ENCODE measurements around the gene CECR2.

The CECR2 gene

DNA sequence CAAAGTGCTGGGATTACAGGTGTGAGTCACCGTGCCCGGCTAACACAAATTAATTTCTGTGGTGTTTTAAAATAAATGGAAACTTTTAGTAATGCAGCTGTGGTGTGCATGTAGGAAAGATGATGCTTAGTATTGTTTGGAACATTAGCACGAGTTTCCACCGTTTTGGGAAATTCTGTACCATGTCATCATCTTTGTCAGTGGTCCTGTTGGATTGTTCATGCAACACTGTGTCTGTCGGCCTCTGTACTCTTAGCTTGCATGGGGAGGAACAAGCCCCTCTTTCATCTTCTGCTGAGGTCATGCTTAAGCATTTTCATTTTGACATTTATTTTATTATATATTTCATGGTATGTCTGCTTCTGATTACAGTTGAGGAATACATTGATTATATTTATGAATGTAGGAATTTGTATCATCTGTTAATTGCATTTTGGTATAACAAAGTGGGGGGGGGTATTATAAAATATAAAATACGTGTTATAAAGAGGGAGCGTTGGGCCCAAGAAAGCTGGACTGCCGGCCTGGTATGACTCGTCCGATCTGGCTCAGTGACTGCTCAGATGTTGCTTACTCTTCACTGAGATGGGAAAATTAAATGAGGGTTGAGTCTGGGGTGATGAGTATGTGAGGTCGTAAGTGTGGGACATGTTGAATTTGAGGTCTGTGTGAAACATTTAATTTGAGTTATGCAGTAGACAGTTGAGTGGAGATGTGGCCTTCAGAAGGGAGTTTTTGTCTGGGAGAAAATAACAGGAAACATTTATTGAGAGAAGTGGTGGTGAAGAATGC lies 28.7 kb downstream of the CECR2 start:
- no peak overlapping the region for H3K4me3 ChIP-seq (ENCODE audit: low read length in 2 of 2)
- no peaks in the 10 kb centered on the region for H3K4me1 ChIP-seq (ENCODE audit: control insufficient read depth in 2 of 2, insufficient read depth in 2 of 2, low read length in 2 of 2)
- no peak overlapping the region for H3K9ac ChIP-seq (ENCODE audit: low read depth in 1 of 2, low read length in 2 of 2)
- no peaks in the 10 kb centered on the region for H3K27me3 ChIP-seq (ENCODE audit: control insufficient read depth in 2 of 2, insufficient read depth in 2 of 2, low read length in 2 of 2)
- no peaks in the 10 kb centered on the region for H3K36me3 ChIP-seq (ENCODE audit: control insufficient read depth in 2 of 2, insufficient read depth in 2 of 2, low read length in 2 of 2)
- no peaks in the 10 kb centered on the region for H3K9me3 ChIP-seq (ENCODE audit: control insufficient read depth in 2 of 2, low read length in 2 of 2)
- no peak overlapping the region for H3K27ac ChIP-seq (ENCODE audit: low read depth in 2 of 2, low read length in 2 of 2)

DNA sequence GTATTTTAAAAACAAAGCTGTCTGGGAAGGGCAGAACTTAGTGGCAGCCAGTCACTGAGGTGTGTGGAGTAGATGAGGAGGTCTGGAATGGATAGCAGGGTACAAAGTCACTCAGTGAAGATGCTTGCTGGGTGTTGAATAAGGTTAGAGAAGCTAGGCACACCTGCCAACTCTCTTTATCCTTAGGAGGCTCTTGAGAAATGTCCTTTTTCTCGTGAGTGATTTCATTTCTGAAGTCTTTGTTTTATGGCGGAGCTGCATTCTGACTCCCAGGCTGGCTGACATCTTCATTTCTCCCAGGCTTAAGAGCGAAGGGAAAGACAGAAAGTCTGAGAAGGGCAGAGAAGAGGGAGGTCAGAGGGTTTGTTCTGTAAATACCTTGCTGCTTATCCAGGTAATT lies 31.0 kb downstream of the CECR2 start:
- no peak overlapping the region for H3K27ac ChIP-seq (ENCODE audit: low read depth in 2 of 2, low read length in 2 of 2)
- H3K4me1 ChIP-seq (ENCODE audit: control insufficient read depth in 2 of 2, insufficient read depth in 2 of 2, low read length in 2 of 2) = no peaks in the 10 kb centered on the region
- H3K9ac ChIP-seq (ENCODE audit: low read depth in 1 of 2, low read length in 2 of 2) = no peak overlapping the region
- H3K9me3 ChIP-seq (ENCODE audit: control insufficient read depth in 2 of 2, low read length in 2 of 2) = no peaks in the 10 kb centered on the region
- no peak overlapping the region for H3K4me3 ChIP-seq (ENCODE audit: low read length in 2 of 2)
- H3K36me3 ChIP-seq (ENCODE audit: control insufficient read depth in 2 of 2, insufficient read depth in 2 of 2, low read length in 2 of 2) = no peaks in the 10 kb centered on the region
- no peaks in the 10 kb centered on the region for H3K27me3 ChIP-seq (ENCODE audit: control insufficient read depth in 2 of 2, insufficient read depth in 2 of 2, low read length in 2 of 2)

DNA sequence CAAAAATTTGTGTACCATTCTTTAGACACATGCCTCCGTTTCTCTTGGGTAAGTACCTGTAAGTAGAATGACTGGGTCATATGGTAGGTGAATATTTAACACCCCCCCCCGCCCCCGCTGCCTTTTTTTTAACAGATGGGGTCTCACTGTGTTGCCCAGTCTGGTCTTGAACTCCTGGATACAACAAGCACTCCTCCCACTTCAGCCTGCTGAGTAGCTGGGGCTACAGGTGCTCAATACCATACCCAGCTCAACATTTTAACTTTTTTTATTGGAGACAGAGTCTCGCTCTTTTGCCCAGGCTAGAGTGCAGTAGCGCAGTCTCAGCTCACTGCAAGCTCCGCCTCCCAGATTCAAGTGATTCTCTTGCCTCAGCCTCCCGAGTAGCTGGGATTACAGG lies 32.5 kb downstream of the CECR2 start:
- Histone ChIP-seq H3K27ac (ENCODE audit: low read depth in 2 of 2, low read length in 2 of 2) (no peak overlapping the region), H3K4me1 (ENCODE audit: control insufficient read depth in 2 of 2, insufficient read depth in 2 of 2, low read length in 2 of 2) (no peaks in the 10 kb centered on the region), H3K27me3 (ENCODE audit: control insufficient read depth in 2 of 2, insufficient read depth in 2 of 2, low read length in 2 of 2) (no peaks in the 10 kb centered on the region), H3K4me3 (ENCODE audit: low read length in 2 of 2) (no peak overlapping the region), H3K9ac (ENCODE audit: low read depth in 1 of 2, low read length in 2 of 2) (no peak overlapping the region), H3K9me3 (ENCODE audit: control insufficient read depth in 2 of 2, low read length in 2 of 2) (no peaks in the 10 kb centered on the region), H3K36me3 (ENCODE audit: control insufficient read depth in 2 of 2, insufficient read depth in 2 of 2, low read length in 2 of 2) (no peaks in the 10 kb centered on the region)

DNA sequence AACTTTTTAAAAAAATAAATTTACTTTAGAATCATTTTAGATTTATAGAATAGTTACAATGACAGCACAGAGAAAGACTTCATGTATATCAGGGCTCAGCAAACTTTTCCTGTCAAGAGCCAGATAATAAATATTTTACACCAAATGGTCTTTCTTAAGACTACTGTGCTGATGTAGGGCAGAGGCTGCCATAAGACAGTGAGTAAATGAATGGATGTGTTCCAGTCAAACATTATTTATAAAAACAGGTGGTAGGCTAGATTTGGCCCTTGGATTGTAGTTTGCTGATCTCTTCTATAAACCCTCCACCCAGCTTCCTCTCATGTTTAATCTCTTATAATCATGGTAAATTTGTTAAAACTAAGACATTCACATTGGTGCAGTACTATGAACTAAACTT lies 33.0 kb downstream of the CECR2 start:
- Histone ChIP-seq H3K27ac (ENCODE audit: low read depth in 2 of 2, low read length in 2 of 2) (no peak overlapping the region), H3K36me3 (ENCODE audit: control insufficient read depth in 2 of 2, insufficient read depth in 2 of 2, low read length in 2 of 2) (no peaks in the 10 kb centered on the region), H3K9ac (ENCODE audit: low read depth in 1 of 2, low read length in 2 of 2) (no peak overlapping the region), H3K9me3 (ENCODE audit: control insufficient read depth in 2 of 2, low read length in 2 of 2) (no peaks in the 10 kb centered on the region), H3K27me3 (ENCODE audit: control insufficient read depth in 2 of 2, insufficient read depth in 2 of 2, low read length in 2 of 2) (no peaks in the 10 kb centered on the region), H3K4me3 (ENCODE audit: low read length in 2 of 2) (no peak overlapping the region), H3K4me1 (ENCODE audit: control insufficient read depth in 2 of 2, insufficient read depth in 2 of 2, low read length in 2 of 2) (no peaks in the 10 kb centered on the region)

DNA sequence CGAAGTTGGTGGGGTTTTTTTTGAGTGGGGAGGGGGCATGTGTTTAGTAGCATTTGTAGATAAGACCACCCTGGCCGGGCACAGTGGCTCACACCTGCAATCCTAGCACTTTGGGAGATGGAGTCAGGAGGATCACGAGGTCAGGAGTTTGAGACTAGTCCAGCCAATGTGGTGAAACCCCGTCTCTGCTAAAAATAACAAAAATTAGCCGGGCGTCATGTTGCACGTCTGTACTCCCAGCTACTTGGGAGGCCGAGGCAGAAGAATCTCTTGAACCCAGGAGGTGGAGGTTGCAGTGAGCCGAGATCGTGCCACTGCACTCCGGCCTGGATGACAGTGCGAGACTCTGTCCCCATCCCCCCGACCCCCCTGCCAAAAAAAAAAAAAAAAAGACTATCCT lies 34.6 kb downstream of the CECR2 start:
- H3K36me3 ChIP-seq (ENCODE audit: control insufficient read depth in 2 of 2, insufficient read depth in 2 of 2, low read length in 2 of 2) = no peaks in the 10 kb centered on the region
- H3K9me3 ChIP-seq (ENCODE audit: control insufficient read depth in 2 of 2, low read length in 2 of 2) = no peaks in the 10 kb centered on the region
- no peaks in the 10 kb centered on the region for H3K27me3 ChIP-seq (ENCODE audit: control insufficient read depth in 2 of 2, insufficient read depth in 2 of 2, low read length in 2 of 2)
- H3K4me3 ChIP-seq (ENCODE audit: low read length in 2 of 2) = no peak overlapping the region
- H3K4me1 ChIP-seq (ENCODE audit: control insufficient read depth in 2 of 2, insufficient read depth in 2 of 2, low read length in 2 of 2) = no peaks in the 10 kb centered on the region
- H3K9ac ChIP-seq (ENCODE audit: low read depth in 1 of 2, low read length in 2 of 2) = no peak overlapping the region
- H3K27ac ChIP-seq (ENCODE audit: low read depth in 2 of 2, low read length in 2 of 2) = no peak overlapping the region

DNA sequence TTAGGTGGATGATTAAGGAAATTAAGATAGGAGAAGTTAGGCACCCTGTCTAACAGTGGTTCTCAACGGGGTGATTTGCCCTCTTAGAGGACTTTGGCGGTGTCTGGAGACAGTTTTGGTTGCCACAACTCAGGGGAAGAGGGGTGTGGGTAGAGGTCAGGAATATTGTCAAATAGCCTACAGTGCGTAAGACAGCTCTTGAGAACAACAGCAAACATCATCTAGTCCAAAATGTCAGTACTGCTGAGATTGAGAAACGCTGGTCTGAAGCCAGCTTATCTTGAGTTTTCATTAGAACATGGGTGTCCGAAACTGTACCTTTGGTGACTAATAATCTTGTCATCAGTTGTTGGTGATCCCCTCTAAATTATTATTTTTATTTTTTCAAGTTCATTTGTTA lies 38.4 kb downstream of the CECR2 start:
- H3K27ac ChIP-seq (ENCODE audit: low read depth in 2 of 2, low read length in 2 of 2) = no peak overlapping the region
- H3K4me1 ChIP-seq (ENCODE audit: control insufficient read depth in 2 of 2, insufficient read depth in 2 of 2, low read length in 2 of 2) = no peaks in the 10 kb centered on the region

DNA sequence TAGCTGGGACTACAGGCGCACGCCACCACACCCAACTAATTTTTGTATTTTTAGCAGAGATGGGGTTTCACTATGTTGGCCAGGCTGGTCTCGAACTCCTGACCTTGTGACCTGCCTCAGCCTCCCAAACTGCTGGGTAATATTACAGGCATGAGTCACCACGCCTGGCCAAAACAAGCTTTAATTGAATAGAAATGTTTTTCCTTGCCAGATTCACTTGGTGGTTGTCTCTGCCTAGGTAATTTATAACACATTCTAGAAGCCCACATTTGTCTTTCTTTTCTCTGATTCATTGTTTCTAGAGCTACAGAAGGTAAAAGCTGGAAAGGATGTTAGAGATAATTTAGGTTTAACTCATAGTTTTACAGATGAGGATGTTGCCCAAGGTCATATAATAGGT lies 41.3 kb downstream of the CECR2 start:
- no peak overlapping the region for H3K27ac ChIP-seq (ENCODE audit: low read depth in 2 of 2, low read length in 2 of 2)
- H3K4me1 ChIP-seq (ENCODE audit: control insufficient read depth in 2 of 2, insufficient read depth in 2 of 2, low read length in 2 of 2) = no peaks in the 10 kb centered on the region
- H3K9ac ChIP-seq (ENCODE audit: low read depth in 1 of 2, low read length in 2 of 2) = no peak overlapping the region
- H3K4me3 ChIP-seq (ENCODE audit: low read length in 2 of 2) = no peak overlapping the region
- no peaks in the 10 kb centered on the region for H3K27me3 ChIP-seq (ENCODE audit: control insufficient read depth in 2 of 2, insufficient read depth in 2 of 2, low read length in 2 of 2)
- no peaks in the 10 kb centered on the region for H3K36me3 ChIP-seq (ENCODE audit: control insufficient read depth in 2 of 2, insufficient read depth in 2 of 2, low read length in 2 of 2)
- H3K9me3 ChIP-seq (ENCODE audit: control insufficient read depth in 2 of 2, low read length in 2 of 2) = no peaks in the 10 kb centered on the region

More for the DNA sequence above, 38.4 kb downstream of the CECR2 start:
- no peak overlapping the region for H3K9ac ChIP-seq (ENCODE audit: low read depth in 1 of 2, low read length in 2 of 2)
- no peaks in the 10 kb centered on the region for H3K36me3 ChIP-seq (ENCODE audit: control insufficient read depth in 2 of 2, insufficient read depth in 2 of 2, low read length in 2 of 2)
- no peak overlapping the region for H3K4me3 ChIP-seq (ENCODE audit: low read length in 2 of 2)
- H3K27me3 ChIP-seq (ENCODE audit: control insufficient read depth in 2 of 2, insufficient read depth in 2 of 2, low read length in 2 of 2) = no peaks in the 10 kb centered on the region
- H3K9me3 ChIP-seq (ENCODE audit: control insufficient read depth in 2 of 2, low read length in 2 of 2) = no peaks in the 10 kb centered on the region

DNA sequence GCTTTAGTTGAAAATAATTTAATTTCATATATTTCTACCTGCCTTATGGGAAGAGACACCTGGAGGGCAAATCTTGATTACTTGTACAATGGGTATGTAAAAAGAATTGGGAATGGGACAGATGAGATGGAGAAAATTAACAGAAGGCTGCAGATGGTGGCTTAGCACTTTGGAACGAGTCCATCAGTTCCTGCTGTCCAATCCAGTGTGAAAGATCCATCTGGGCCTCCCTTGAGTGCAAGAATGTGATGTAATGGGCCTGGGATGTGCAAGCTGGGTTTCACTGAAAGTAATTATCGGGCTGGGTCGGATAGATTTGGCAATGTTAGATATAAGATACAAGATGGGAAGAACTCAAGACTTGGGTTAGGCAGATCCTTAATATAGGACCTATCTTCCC lies 42.0 kb downstream of the CECR2 start:
- no peak overlapping the region for H3K27ac ChIP-seq (ENCODE audit: low read depth in 2 of 2, low read length in 2 of 2)
- no peaks in the 10 kb centered on the region for H3K27me3 ChIP-seq (ENCODE audit: control insufficient read depth in 2 of 2, insufficient read depth in 2 of 2, low read length in 2 of 2)
- H3K36me3 ChIP-seq (ENCODE audit: control insufficient read depth in 2 of 2, insufficient read depth in 2 of 2, low read length in 2 of 2) = no peaks in the 10 kb centered on the region
- no peaks in the 10 kb centered on the region for H3K9me3 ChIP-seq (ENCODE audit: control insufficient read depth in 2 of 2, low read length in 2 of 2)
- H3K4me1 ChIP-seq (ENCODE audit: control insufficient read depth in 2 of 2, insufficient read depth in 2 of 2, low read length in 2 of 2) = no peaks in the 10 kb centered on the region
- no peak overlapping the region for H3K9ac ChIP-seq (ENCODE audit: low read depth in 1 of 2, low read length in 2 of 2)
- no peak overlapping the region for H3K4me3 ChIP-seq (ENCODE audit: low read length in 2 of 2)

DNA sequence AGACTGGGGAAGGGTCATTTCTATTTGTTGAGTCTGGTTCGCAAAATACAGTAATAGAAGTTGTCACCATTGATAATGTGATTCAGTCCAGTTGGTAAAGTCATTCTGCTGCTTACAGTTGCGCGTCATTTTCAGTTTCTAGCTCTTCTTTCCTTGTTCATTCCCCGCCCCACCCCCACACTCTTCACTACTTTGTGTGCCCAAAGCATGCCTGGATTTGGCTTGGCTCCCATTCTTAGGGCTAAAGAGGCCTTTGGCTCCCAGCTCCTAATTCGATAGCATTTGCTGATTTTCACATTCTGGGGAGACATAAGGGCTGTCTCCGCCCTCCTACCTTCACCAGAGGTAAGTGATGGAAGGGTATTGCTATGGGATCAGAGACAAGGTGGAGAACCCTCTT lies 43.0 kb downstream of the CECR2 start:
- Histone ChIP-seq H3K4me1 (ENCODE audit: control insufficient read depth in 2 of 2, insufficient read depth in 2 of 2, low read length in 2 of 2) (no peaks in the 10 kb centered on the region), H3K36me3 (ENCODE audit: control insufficient read depth in 2 of 2, insufficient read depth in 2 of 2, low read length in 2 of 2) (no peaks in the 10 kb centered on the region), H3K9me3 (ENCODE audit: control insufficient read depth in 2 of 2, low read length in 2 of 2) (no peaks in the 10 kb centered on the region), H3K4me3 (ENCODE audit: low read length in 2 of 2) (no peak overlapping the region), H3K9ac (ENCODE audit: low read depth in 1 of 2, low read length in 2 of 2) (no peak overlapping the region), H3K27ac (ENCODE audit: low read depth in 2 of 2, low read length in 2 of 2) (no peak overlapping the region), H3K27me3 (ENCODE audit: control insufficient read depth in 2 of 2, insufficient read depth in 2 of 2, low read length in 2 of 2) (no peaks in the 10 kb centered on the region)

DNA sequence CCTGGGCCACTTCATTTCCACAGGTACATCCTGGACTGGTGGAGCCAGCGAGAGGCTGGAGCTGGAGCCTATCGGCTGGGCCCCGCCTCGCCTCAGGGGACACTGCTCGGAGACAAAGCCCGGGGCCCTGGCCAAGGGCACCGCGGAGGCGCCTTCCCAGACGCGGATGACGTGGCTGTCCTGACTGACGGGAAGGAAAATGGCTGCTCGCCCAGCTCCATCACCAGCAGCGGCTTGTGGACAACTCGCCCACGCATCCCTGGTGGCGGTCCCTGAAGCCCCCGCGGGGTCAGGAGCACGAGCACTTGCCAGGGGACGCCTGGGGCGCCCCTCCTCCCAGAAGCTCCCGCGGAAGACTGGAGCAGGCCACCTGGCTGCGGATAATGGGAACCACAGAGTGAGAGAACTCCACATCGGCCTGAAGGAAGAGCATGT lies 49.6 kb downstream of the CECR2 start:
- Histone ChIP-seq H3K9ac (ENCODE audit: low read depth in 1 of 2, low read length in 2 of 2) (no peak overlapping the region), H3K27me3 (ENCODE audit: control insufficient read depth in 2 of 2, insufficient read depth in 2 of 2, low read length in 2 of 2) (no peaks in the 10 kb centered on the region), H3K27ac (ENCODE audit: low read depth in 2 of 2, low read length in 2 of 2) (no peak overlapping the region), H3K4me3 (ENCODE audit: low read length in 2 of 2) (no peak overlapping the region), H3K9me3 (ENCODE audit: control insufficient read depth in 2 of 2, low read length in 2 of 2) (no peaks in the 10 kb centered on the region), H3K36me3 (ENCODE audit: control insufficient read depth in 2 of 2, insufficient read depth in 2 of 2, low read length in 2 of 2) (no peaks in the 10 kb centered on the region), H3K4me1 (ENCODE audit: control insufficient read depth in 2 of 2, insufficient read depth in 2 of 2, low read length in 2 of 2) (no peaks in the 10 kb centered on the region)
